GM21381 (cell line): Measurements from ENCODE around the gene HDAC4.

Source experiments
- ATAC-seq: cut with Tn5 transposase; IDR thresholded peaks from one replicate; pipeline ENCODE4 v1.9.1; 2021; ENCODE audit warnings: mild to moderate bottlenecking, moderate library complexity; ENCODE audit not compliant: unreplicated experiment

Gene HDAC4

DNA sequence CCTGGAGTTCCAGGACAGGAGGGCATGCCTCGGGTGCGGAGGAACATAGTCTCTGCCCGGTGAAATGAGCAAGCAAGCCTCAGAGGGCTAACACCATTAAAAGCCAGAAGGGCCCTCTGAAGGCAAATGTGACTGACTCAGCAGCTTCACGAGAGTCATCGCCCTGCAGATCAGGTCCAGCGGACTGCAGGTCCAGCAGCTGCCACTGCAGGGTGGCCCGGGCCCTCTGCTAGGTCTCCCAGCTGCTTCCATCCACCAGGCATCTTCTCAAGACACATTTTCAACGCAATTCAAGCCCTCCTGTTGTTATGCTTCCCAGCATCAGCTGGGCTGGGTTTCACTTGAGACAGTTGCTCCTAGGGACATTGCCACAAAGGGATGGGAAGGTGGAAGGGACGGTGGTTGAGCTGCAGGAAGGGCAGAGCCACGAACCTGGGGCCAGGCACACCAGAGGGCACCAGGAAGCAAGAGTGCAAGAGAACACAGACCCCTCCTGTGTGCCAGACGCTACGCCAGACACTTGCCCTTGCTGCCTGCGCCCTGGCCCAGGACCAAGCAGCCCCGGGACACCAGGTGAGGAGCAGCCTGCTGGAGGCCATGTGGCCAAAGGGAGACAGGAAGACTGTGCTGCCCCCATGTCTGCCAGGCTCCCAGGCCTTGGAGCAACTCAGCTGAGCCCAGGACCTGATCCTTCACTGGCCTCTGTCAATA, 173.0 kb downstream of the HDAC4 start:
- no peak for ATAC-seq

DNA sequence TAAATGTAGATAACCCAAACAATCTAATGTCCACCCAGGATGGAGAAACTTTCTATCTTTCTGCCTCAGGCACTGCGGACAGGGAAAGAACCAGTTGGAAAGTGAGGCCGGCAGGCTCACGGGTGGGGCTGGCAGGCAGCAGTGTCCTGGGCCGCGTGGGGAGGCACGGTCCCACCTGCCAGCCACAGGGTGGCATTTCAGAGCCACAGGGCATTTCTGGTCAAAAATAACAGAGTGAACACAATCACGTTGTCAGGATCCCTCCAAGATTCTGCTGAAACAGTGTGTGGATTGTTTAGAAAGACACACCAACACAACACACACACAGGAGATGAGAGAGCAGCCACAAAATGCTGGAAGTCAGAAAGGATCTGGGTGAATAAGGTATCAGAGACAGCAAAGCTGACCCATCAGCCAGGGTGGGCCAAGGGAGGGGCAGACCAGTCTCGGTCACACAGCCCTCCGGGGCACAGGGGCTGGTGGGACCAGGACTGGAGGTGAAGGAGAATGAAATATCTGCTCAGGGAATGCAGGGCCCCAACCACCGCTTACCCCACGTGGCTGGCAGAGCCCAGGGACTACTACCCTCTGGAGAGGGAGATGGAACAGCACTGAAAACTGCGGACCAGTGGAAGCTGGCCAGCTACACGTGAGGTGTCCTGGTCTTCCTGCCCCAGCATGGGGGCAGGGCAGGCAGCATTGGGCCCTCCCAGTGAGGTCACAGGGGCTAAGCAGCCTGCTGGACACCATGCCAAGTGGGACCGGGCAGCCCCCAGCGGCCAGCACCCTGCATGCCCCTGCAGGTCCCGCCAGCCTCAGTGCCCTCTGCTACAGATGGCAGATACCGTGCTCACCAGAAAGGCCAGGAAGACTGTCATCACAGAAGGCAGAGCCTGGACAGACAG, 173.9 kb downstream of the HDAC4 start:
- no peak for ATAC-seq

DNA sequence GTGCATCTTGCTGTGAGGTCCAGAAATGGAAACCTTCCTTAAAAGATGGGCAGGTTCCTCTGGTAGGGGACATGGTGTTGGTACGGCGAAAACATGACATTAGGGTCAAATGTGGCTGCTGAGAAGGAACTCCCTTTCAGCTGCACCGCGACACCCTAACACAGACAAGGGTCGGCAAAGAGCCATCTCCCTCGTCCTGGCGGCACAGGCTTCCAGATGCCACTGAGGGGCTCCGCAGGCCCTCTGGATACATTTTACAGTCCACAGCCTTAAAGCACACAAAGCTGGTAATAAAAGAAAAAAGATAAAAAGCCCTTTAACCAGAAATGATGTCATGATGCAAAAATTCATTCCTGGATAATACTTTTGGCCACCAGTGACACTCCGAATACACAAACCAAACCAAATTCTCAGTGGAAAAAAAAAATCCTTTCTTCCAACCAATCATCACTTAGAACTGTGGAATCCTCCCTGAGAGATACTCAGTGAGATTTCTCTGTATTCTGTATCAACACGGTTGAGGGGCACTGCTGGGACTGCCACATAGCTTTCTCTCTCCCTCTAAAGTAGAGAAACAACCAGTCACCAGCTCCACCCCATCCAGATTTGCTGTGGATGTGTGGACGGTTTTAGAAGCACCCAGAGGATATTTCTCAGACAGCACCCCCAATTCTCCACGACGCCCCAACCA, 174.8 kb downstream of the HDAC4 start:
- ATAC-seq, result no peak

DNA sequence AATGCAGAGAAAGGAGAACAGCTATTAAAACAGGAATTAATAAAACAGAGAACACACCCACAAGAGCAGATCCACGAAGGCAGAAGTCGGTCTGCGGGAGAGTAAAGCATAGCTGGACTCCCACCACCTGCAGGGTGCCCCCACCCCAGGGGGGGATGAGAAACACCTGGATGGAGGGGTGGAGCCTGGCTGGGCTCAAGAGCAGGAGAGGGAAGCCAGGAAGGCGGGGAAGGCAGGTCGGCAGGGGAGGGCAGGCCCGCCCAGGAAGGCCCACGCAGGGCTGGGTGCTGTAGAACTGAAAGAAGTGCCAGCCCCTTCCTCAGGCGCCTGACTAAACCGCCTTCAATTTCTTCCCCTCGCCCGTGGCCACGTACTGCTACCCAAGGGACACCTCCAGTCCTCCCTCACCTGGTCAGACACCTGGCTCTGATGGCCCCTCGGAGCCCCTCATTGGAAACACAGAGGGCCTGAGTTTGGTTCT, 175.4 kb downstream of the HDAC4 start:
- no peak for ATAC-seq

DNA sequence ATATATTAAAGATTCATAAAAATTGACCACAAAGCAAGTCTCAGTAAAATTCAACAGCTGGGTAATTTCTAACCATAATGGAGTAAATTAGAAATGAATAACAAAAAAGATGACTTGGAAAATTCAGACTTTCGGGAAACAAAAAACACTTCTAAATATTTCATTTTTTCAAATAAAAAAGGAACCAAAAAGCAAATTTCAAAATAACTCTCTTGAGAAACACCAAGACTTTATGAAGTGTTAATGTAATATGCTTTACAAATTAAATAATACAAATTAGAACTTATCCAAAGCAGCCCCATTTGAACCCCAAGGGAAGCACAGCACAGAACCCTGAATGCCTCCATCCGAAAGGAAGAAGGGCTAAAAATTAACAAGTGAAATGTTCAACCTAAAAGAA, 175.9 kb downstream of the HDAC4 start:
- ATAC-seq, result no peak

DNA sequence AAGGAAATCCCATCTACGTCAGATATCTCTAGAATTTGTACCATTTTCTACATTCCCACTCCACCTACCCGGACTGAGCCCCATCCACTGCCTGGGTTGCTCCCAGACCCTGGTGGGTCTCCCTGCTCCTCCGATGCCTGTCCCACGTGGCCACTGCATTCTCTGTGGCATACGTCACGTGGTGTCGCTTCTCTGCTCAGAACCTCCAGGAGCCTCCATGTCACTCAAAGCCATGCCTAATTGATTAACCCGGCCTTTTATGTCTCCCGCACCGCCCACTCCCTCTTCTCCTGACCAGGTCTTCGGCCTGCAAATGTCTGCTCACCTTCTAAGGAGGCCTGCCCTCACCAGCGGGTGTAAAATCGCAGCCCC, 176.6 kb downstream of the HDAC4 start:
- ATAC-seq, result no peak

DNA sequence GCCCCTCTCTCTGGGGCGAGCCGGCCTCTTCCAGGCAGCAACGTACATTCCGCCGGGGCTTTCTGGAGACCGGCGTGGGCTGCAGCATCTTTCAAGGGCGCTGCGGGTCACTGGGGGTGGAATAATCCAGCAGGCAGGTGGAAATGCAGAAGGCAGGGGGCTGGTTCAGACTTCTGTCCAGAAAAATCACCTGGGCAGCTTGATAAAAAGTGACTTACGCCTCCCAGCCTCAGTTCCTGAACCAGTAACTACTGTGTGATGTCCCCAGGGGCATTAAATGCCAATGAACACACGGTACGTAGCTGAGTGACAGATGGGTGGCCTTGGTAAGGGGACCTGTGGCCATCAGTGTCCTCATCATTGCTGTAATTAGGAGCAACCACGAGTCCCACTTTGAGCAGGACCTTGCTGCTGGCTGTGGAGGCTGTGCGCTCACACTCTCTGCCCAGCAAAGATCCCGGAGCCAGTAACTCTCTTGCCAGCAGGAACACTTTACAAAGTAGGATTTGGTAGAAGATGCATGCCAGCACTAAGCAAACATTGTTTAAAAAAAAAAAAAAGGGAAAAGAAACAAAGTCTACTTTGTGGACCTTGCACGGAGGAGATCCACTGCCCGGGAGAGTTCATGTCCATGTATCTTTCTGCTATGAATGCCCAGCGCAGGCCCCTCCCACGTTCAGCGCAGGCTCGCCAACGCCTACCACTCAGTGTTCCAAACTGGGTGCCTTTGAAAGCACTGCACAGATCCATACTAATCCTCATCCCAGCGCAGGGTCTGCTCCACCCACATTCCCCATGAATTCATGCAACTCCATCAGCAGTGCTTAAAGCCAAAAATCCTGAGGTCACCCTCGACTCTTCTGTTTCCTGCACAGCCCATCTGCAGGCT, 177.3 kb downstream of the HDAC4 start:
- no peak for ATAC-seq

DNA sequence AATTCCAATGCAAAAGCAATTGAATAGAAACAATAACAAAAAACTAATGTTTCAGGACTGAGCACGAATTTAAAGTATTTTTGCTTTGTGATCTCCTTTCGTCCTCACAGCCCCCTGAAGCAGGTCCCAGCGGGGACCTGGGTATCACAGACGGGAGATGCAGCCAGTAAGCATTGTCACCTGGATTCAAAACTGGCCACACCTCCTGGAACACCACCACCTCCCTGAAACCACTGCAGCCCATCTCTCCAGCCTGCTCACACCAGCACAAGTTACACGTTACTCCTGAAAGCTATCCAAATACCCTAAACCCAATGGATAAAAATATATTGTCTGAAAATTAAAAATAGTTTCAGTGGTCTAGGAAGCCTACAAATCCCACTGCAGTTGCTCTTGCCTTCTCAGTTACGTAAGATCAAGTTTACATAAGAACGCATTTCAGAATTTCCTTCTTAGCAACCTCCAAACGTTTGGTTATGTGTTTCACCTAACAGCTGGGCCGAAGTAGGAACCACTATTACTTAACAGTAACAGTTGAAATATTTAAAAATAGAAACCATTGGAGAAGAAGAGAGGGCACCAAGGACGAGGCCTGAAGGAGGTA, 178.0 kb downstream of the HDAC4 start:
- ATAC-seq, result no peak

DNA sequence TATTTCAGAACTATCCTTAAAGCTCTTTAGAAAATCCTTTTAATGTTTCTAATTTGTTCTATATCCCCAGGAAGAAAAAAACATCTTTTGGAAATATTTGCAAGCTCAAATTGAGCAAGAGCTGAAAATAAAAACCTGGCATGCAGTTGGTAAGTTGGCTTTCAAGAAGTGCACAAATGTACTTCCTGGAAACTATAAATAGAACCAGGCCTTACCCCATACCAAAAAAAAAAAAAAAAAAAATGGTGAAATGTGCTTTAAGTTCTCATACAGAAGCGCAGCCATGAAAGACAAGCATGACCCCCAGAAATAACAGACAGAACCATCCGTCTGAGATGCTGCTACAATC, 178.5 kb downstream of the HDAC4 start:
- no peak for ATAC-seq

DNA sequence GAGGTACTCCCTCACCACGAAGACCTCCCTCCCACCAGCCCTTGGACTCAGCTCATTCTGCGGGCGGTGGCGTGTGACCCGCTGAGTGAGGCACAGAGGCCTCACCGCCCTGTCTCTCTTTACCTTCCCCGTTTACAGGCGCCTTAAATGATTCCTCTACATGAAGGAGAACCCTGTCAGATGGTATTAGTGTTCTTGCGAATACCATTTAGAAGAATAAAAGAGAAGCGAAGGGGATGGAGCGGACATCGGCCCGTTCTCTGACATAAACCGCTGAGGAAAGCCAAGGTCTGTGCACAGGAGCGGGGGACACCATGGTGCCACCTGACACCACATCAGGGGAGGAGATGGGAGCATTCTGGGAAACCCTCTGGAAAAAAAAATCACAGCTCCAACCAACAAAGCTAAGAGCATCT, 179.8 kb downstream of the HDAC4 start:
- ATAC-seq, result no peak

DNA sequence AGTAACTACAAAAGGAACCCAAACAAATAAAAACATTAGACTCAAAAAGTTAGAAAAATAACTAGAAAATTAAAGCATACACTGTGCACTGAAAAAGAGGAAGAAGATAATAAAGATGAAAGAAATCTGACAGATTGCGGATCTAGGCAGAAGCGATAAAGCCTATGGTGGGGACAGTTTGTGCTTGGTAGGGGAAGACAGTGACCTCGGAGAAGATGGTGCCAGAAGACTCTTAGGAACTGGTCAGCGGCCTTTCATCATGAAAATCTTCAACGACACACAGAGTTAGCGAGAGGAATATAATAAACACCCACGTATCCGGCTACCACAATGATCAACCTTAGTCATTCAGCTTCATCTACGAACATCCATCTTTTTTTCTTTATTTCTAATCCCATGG, 180.5 kb downstream of the HDAC4 start:
- ATAC-seq, result no peak

DNA sequence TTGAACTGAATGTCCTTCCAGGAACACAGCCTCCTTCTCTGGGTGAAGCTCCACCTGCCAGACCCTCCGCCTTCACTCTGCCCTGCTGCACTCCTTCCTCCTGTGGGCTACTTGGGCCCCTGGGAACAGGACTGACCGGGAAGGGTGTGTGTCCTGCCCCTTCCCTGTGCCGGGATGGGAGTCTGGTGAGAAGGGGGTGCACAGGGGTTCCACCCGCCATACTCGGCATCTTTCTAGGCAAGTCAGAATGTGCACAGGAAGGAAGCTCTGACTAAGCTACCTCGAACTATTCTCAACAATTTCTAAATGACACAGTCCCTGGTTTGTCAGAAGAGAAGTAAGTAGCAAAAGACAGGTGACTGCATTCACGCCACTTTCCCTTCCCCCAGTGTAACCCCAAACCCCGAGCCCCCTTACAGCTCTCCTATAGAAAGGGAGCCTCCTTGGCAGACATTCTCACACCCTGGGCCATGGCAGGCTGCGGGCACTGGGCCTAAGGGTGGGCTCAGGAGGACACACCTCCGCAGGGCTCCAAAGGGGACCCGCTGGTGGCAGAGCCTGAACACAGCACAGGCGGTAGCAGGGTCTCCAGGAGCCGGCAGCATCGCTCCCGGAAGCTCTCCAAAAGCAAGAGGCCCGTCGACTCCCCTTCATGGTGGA, 184.1 kb downstream of the HDAC4 start:
- ATAC-seq, result no peak

DNA sequence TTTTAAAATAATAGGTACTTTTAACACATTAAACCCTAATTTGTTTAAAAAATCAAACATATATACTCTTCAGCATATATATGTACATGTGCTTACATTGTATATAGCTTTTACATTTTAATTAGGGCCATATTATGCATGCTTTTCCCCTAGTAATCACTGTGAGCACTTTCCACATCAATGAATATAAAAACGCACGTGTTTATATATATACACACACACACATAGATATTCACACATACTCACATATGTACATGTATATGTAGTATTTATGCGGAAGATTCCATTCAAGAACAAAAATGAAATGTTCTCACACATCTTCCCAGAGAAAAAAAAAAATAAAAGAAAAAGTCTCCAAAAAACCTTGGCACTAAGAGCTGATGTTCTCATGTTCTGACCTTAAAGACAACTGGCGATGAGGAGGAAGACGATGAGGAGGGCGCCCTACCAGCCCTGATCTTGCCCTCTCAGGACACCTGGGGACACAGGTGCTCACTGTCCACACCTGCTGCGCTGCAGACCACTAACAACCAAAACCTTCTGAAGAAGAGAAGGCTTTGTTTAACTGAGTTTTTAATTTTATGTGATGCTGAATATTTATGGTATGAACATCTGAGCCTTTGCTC, 184.7 kb downstream of the HDAC4 start:
- ATAC-seq, result no peak

DNA sequence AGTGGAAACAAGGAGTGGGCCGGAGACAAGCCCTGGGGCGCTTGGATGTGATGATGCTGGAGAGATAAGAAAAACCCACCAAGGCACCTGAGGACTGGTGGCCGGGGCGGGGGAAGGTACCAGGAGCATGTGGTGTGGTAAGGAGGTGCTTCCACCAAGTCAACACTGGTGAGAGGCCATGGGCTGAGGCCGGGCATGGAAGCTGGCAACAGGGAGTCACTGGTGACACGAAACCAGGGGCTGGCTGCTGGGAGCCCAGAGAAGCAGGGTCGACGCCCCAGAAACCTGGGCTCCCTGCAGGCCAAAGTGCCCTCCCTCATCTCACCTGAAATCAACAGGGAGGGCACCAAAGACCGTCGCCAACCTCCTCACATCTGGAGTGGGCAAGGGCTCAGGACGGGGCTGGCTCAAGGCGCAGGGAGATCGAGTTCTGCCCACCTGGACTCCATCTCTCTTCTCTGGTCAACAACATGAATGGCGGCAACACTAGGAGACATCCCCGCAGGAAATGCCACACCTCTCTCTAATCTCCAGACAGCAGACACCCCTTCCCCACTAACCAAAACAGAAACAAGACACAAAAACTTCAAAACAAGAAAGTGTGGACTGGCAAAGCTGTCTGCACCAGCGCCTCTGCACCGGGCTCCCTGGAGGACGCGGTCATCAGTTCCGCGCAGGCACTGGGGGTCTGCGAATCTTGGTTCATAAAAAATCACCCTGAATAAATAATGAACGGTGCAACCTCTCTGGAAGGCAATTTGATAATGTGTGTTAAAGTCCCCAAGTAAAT, 185.5 kb downstream of the HDAC4 start:
- ATAC-seq, result no peak

DNA sequence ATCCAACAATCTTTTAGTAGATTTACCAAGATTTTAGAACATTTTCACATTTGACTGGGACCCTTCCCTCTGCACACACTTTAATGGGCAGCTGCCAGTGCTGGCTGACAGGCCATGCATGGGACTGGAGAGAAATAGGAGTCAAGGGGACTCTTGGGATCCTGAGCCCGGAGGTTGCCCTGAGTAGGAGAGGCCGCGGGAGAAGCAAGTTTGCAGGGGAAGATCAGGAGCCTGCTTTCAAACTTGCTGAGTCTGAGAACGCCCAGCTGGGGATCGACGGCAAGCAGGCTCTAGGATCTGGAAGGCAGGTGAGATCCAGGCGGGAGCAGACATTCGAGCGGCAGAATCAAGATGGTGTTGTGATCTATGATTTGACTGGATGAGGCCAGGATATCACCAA, 186.1 kb downstream of the HDAC4 start:
- ATAC-seq, result no peak

DNA sequence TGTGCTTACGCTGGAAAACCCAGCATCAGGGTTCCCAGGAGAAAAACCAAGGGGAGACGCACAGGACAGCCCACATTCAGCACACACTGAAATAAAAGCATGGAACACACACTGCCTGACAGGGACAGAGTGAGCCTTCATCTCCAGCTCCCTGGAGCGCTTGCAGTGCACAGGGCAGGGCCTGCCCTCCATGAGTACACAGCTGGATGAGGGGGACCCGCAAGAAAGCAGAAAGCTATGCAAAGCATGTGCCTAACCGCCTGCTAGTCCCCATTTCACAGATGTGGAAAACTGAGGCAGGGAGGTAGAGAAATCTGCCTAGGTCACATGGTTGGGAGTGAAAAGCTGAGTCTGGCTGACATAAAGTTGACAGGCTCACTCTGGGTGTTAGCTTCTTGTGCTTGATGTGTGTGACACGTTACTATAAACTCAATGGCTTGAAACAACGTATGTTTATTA, 187.1 kb downstream of the HDAC4 start:
- ATAC-seq, result no peak

DNA sequence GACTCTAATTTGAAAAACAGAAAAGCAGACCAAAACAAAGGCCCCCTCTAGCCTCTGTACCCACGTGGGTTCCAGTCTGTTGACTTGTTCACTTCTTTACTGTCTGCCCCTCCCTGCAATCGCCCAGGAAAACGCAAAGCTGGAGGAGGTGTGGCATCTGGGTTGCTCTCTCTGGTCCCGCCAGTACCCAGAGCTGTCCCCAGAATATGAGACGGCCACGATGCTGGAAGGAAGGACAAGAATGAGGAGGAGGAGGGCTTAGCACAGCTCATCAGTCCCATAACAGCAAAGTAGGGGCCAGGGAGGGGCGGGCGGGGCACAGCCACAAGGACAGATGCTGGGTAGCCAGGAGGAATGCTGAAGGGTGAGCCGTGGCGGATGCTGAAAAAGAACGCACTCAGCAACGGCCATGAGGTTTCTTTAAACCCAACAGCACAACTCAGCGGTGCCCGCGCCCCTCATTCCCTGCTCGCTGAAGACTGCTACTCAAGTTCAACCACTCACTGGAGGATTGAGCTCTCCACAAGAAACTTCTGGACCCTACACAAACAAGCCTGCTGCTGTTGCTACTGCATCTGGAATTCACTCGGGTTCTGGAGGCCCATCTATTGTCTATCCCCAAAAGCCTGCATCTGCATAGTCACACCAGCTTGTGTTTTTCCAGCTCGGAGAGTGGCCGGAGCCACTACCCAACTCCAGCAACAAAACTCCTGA, 187.7 kb downstream of the HDAC4 start:
- no peak for ATAC-seq
